ENCODE data around the gene DNAJC6.

GRCh38 chr1:65409314-65409713 is 100.0 kb downstream of the DNAJC6 start:
- TF ChIP-seq, protein P1, sequence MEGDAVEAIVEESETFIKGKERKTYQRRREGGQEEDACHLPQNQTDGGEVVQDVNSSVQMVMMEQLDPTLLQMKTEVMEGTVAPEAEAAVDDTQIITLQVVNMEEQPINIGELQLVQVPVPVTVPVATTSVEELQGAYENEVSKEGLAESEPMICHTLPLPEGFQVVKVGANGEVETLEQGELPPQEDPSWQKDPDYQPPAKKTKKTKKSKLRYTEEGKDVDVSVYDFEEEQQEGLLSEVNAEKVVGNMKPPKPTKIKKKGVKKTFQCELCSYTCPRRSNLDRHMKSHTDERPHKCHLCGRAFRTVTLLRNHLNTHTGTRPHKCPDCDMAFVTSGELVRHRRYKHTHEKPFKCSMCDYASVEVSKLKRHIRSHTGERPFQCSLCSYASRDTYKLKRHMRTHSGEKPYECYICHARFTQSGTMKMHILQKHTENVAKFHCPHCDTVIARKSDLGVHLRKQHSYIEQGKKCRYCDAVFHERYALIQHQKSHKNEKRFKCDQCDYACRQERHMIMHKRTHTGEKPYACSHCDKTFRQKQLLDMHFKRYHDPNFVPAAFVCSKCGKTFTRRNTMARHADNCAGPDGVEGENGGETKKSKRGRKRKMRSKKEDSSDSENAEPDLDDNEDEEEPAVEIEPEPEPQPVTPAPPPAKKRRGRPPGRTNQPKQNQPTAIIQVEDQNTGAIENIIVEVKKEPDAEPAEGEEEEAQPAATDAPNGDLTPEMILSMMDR (IDR thresholded peaks at IDR 0.05): no peak
- TF ChIP-seq POLR2A (IDR thresholded peaks at IDR 0.05): no peak

Data from esophagus squamous epithelium (tissue), 4 donors.